ENCODE results near the gene CFAP97D1. TPM values are rescaled to one million over a fixed set of nuclear protein-coding genes. Genes with fewer than 3 reads are reported as not detected.

The CFAP97D1 gene
- total and polyA plus RNA-seq, 8 donors = 0.06 to 0.11 (median 0.07) TPM; not detected in 4

DNA sequence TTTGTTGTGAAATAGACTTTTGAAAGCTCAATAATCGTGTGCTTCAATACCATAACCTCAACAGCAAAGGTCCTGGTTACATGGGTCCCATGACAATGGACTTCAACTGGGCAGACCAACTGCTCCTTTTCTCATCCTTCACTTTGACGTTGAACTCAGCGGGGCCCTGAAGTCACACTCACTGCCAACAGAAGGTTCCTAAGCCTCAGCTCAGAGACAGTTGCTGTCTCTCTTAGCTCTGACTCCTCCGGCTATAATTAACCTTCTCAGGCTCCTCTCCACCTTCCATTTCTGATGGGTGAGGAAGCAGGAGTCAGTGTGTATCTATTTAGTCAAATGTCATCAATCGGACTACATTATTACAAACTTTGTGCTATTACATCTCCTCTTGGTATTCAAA lies 28.9 kb downstream of the CFAP97D1 start:
- peaks cover 0 to 51% of the 10 kb centered on the region in 2 donors for H3K36me3 ChIP-seq
- H3K4me1 ChIP-seq = no peaks in the 10 kb centered on the region
- intact Hi-C loops (cut with DNase I) = no loop called here
- no peaks in the 10 kb centered on the region for H3K27me3 ChIP-seq
- no peak for ATAC-seq
- TF ChIP-seq, protein P1, sequence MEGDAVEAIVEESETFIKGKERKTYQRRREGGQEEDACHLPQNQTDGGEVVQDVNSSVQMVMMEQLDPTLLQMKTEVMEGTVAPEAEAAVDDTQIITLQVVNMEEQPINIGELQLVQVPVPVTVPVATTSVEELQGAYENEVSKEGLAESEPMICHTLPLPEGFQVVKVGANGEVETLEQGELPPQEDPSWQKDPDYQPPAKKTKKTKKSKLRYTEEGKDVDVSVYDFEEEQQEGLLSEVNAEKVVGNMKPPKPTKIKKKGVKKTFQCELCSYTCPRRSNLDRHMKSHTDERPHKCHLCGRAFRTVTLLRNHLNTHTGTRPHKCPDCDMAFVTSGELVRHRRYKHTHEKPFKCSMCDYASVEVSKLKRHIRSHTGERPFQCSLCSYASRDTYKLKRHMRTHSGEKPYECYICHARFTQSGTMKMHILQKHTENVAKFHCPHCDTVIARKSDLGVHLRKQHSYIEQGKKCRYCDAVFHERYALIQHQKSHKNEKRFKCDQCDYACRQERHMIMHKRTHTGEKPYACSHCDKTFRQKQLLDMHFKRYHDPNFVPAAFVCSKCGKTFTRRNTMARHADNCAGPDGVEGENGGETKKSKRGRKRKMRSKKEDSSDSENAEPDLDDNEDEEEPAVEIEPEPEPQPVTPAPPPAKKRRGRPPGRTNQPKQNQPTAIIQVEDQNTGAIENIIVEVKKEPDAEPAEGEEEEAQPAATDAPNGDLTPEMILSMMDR (IDR thresholded peaks at IDR 0.05) = no peak
- H3K9me3 ChIP-seq = no peaks in the 10 kb centered on the region
- no peak overlapping the region for H3K27ac ChIP-seq
- no peak for DNase-seq
- no peak overlapping the region for H3K4me3 ChIP-seq

DNA sequence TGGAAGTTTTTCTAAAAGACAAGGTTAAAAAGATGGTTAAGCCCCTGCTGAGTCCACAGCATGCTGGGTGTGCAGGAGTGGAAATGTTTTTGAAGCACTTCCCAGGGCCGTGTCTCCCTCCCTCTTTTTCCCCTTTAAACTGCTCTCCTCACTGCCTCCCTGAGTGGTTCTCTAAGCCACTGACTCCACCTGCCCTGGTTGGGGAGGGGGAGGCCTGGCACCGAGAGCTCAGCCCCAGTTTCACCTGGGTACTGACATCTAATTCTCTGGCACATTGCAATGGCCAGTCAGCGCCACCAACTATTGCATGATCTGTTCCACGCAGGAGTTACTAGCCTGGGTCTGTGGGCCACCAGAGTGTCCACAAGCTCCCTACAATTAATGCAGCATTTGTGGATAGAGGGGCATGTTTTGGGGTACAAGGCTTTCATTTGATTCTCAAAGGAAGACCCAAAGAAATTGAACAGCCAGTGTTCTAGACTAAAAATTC lies 30.0 kb downstream of the CFAP97D1 start:
- intact Hi-C loops (cut with DNase I) = no loop called here
- no peak for DNase-seq
- Histone ChIP-seq H3K27ac (no peak overlapping the region), H3K36me3 (peaks cover 0 to 53% of the 10 kb centered on the region in 2 donors), H3K9me3 (no peaks in the 10 kb centered on the region), H3K4me1 (peaks cover 5 to 6% of the 10 kb centered on the region in 2 donors), H3K27me3 (no peaks in the 10 kb centered on the region), H3K4me3 (no peak overlapping the region)
- TF ChIP-seq, protein P1 (IDR thresholded peaks at IDR 0.05) = no peak
- no peak for ATAC-seq

DNA sequence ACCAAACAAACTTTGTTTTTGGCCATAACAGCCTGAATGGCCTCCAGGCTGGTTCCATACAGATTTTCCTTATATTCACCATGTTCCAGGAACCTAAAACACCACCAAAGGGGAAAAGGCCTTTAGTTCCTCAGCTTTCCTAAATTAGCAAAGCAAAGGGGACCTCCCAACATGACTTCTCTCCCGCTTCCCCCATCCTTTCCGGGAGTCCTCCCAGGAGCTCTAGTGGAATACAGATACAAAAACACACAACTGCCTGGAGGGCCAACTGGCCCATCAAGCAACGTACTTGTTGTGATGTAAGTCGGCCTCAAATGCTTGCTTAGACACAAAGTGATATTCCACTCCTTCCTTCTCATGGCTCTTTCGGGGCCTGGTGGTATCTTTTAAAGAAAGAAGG lies 30.6 kb downstream of the CFAP97D1 start:
- H3K9me3 ChIP-seq = no peaks in the 10 kb centered on the region
- no peak overlapping the region for H3K27ac ChIP-seq
- no peak overlapping the region for H3K4me3 ChIP-seq
- no peak for DNase-seq
- H3K4me1 ChIP-seq = peaks cover 5 to 8% of the 10 kb centered on the region in 2 donors
- TF ChIP-seq, protein P1 (IDR thresholded peaks at IDR 0.05) = no peak
- H3K27me3 ChIP-seq = no peaks in the 10 kb centered on the region
- intact Hi-C loops (cut with DNase I) = no loop called here
- H3K36me3 ChIP-seq = peaks cover 0 to 59% of the 10 kb centered on the region in 2 donors
- ATAC-seq = no peak

DNA sequence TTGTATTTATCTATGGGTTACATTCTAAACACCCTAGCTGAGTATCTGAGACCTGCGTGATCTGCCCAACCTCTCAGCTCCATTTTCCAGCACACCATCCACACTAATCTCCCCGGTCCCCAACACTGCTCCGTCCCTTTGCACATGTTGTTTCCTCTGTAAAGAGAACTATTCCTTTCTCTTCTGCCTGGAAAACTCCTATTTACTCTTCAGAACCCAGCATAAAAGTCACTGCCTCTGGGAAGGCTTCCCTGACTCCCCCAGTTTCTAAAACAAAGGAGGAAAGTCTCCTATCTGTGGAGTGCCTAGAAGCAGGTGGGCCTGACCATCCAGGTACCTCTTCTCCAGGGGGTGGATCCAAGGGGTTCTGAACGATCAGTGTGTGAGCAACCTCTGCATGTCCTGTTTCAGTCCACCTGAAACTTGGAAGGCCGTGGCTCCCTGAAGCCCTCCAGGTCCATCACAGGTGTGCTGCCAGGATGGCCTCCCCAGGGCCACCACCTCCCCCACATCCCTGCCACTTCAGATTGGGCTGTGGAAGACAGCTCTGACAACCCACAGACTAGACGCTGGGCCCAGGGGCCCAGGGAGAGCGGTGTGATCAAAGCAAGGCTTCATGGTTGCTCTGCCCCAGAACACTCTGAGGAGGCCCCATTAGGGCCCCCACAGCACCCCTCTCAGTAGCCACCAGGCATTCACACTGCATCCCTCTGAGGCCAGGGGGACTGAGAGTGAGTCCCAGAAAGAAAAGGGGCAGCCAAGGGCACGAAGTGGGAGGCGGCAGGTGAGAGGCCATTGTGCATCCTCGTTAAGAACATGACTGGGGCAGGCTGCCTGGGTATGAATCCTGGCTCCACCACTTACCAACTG lies 32.4 kb downstream of the CFAP97D1 start:
- Histone ChIP-seq H3K4me1 (peaks cover 5 to 8% of the 10 kb centered on the region in 2 donors), H3K36me3 (peaks cover 0 to 64% of the 10 kb centered on the region in 2 donors), H3K27me3 (no peaks in the 10 kb centered on the region), H3K27ac (no peak overlapping the region), H3K4me3 (no peak overlapping the region), H3K9me3 (no peaks in the 10 kb centered on the region)
- ATAC-seq (no peak), DNase-seq (no peak)
- TF ChIP-seq, protein P1 (IDR thresholded peaks at IDR 0.05) = no peak
- intact Hi-C loops (cut with DNase I) = no loop called here

DNA sequence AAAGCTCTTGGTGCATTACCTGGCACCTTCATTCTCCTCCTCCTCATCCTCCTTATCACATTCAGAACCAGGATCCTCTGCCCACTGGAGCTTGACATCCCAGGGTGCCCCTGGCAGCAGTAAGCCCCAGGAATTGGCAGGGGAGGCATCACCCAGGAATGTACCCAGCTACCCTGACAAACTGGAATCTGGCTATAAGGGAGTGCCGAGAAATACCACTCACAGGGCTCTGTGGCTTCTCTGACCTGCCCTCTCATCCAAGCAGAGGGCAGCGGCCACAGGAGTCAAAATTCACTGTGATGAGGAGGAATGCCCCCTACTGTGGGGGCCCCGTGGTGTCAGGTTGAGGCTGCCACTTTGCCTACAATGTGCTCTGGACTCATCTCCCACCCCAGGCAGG lies 33.2 kb downstream of the CFAP97D1 start:
- Histone ChIP-seq H3K9me3 (no peaks in the 10 kb centered on the region), H3K36me3 (peaks cover 0 to 64% of the 10 kb centered on the region in 2 donors), H3K27me3 (no peaks in the 10 kb centered on the region), H3K4me3 (no peak overlapping the region), H3K27ac (no peak overlapping the region), H3K4me1 (peaks cover 5 to 8% of the 10 kb centered on the region in 2 donors)
- DNase-seq (no peak), ATAC-seq (no peak)
- intact Hi-C loops (cut with DNase I) = no loop called here
- TF ChIP-seq, protein P1 (IDR thresholded peaks at IDR 0.05) = no peak
